HL-60 (cell line): ENCODE data around the gene MAP2K3.

Source experiments
- DNase-seq, 2 experiments: peaks; one replicate each; pipeline ENCODE4 v3.0.0-alpha.2; 2010 to 2020; ENCODE audit warnings: low read depth in 1 of 2, low spot score in 1 of 2
- H3K27ac ChIP-seq: fragments of 250-450 bp; sonication (Bioruptor Pico); replicated peaks from 2 replicates; pipeline ENCODE4 v1.5.1; 2020; ENCODE audit warnings: mild to moderate bottlenecking, moderate library complexity
- H3K27me3 ChIP-seq: fragments of 250-450 bp; sonication (Bioruptor Pico); 2 replicates; pipeline ENCODE4 v1.5.1; 2021; ENCODE audit warnings: mild to moderate bottlenecking, moderate library complexity; ENCODE audit not compliant: insufficient read depth, poor library complexity, severe bottlenecking
- H3K4me3 ChIP-seq: replicated peaks from 2 replicates; pipeline ENCODE4 v1.5.1; 2011; ENCODE audit warnings: mild to moderate bottlenecking, control low read depth, low read length; ENCODE audit not compliant: insufficient read depth
- GABPA ChIP-seq: IDR thresholded peaks from 2 replicates; pipeline ENCODE4 v1.6.1; 2012; ENCODE audit warnings: low read depth
- POLR2AphosphoS5 ChIP-seq: IDR thresholded peaks from 2 replicates; pipeline ENCODE4 v1.6.1; 2012; ENCODE audit warnings: low read depth
- SPI1 ChIP-seq: IDR thresholded peaks from 2 replicates; pipeline ENCODE4 v1.6.1; 2012; ENCODE audit warnings: low read depth, mild to moderate bottlenecking, borderline replicate concordance
- TF ChIP-seq, protein P1 (sequence below): IDR thresholded peaks from 2 replicates; pipeline ENCODE4 v1.6.1; 2012; ENCODE audit warnings: low read depth; ENCODE audit not compliant: insufficient replicate concordance
- TF ChIP-seq, protein P2 (sequence below): IDR thresholded peaks from one replicate; pipeline ENCODE4 v1.5.1; 2011; ENCODE audit warnings: low read length, control low read depth, inconsistent platforms; ENCODE audit not compliant: insufficient read depth

Gene MAP2K3

DNA sequence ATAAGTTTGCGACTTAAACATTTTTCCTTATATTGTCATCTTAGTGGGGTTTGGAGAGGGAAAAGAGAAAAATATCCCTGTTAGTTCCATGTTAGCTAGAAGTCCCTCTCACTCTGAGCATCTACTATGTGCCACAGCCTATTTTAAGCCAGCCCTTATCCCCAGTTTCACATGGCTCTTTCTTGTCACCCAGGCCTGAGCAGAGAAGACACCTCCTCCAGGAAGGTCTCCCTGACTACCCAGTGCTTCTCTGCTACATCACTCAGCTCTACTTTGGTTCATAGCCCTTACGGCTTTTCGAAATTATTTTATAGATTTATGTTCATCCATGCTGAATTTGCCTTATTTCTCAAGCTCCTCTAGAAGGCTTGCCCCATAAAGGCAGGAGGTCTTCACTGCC is 7.2 kb upstream of the MAP2K3 start:
- DNase-seq: no peak
- TF ChIP-seq, protein P1, sequence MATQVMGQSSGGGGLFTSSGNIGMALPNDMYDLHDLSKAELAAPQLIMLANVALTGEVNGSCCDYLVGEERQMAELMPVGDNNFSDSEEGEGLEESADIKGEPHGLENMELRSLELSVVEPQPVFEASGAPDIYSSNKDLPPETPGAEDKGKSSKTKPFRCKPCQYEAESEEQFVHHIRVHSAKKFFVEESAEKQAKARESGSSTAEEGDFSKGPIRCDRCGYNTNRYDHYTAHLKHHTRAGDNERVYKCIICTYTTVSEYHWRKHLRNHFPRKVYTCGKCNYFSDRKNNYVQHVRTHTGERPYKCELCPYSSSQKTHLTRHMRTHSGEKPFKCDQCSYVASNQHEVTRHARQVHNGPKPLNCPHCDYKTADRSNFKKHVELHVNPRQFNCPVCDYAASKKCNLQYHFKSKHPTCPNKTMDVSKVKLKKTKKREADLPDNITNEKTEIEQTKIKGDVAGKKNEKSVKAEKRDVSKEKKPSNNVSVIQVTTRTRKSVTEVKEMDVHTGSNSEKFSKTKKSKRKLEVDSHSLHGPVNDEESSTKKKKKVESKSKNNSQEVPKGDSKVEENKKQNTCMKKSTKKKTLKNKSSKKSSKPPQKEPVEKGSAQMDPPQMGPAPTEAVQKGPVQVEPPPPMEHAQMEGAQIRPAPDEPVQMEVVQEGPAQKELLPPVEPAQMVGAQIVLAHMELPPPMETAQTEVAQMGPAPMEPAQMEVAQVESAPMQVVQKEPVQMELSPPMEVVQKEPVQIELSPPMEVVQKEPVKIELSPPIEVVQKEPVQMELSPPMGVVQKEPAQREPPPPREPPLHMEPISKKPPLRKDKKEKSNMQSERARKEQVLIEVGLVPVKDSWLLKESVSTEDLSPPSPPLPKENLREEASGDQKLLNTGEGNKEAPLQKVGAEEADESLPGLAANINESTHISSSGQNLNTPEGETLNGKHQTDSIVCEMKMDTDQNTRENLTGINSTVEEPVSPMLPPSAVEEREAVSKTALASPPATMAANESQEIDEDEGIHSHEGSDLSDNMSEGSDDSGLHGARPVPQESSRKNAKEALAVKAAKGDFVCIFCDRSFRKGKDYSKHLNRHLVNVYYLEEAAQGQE: no peak
- TF ChIP-seq GABPA: no peak
- TF ChIP-seq SPI1: no peak
- TF ChIP-seq, protein P2, sequence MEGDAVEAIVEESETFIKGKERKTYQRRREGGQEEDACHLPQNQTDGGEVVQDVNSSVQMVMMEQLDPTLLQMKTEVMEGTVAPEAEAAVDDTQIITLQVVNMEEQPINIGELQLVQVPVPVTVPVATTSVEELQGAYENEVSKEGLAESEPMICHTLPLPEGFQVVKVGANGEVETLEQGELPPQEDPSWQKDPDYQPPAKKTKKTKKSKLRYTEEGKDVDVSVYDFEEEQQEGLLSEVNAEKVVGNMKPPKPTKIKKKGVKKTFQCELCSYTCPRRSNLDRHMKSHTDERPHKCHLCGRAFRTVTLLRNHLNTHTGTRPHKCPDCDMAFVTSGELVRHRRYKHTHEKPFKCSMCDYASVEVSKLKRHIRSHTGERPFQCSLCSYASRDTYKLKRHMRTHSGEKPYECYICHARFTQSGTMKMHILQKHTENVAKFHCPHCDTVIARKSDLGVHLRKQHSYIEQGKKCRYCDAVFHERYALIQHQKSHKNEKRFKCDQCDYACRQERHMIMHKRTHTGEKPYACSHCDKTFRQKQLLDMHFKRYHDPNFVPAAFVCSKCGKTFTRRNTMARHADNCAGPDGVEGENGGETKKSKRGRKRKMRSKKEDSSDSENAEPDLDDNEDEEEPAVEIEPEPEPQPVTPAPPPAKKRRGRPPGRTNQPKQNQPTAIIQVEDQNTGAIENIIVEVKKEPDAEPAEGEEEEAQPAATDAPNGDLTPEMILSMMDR: no peak
- no peak for TF ChIP-seq POLR2AphosphoS5
- no peaks in the 10 kb centered on the region for H3K27me3 ChIP-seq
- H3K4me3 ChIP-seq: no peak overlapping the region
- no peak overlapping the region for H3K27ac ChIP-seq

- Histone ChIP-seq H3K27ac (peak overlapping the region; percentile 61), H3K27me3 (no peaks in the 10 kb centered on the region), H3K4me3 (no peak overlapping the region)
- TF ChIP-seq SPI1: peak; percentile 40; the same call in 1 of the 2 replicates
- TF ChIP-seq, protein P1: no peak
- peak in 1 of 2 experiments; percentile 85 for DNase-seq
These were observed 5.9 kb upstream of the MAP2K3 start for GRCh38 chr17:21278450-21279197.

DNA sequence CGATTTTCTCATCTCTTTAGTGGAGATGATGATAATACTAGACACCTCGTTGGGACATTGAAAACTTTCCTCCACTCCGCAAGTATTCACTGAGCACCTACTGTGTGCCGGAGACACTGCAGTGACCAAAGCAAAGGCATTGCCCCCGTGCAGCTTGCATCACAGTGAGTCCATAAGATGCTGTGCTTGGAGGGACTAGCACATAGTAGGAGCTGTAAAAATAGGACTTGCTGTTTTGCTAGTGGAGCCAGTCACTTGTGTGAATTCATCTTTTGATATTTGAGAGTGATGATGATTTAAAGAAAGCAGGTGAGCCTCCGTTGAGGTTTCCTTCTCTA is 5.3 kb upstream of the MAP2K3 start:
- H3K27me3 ChIP-seq: no peaks in the 10 kb centered on the region

More for the DNA sequence above, 5.3 kb upstream of the MAP2K3 start:
- peak overlapping the region; percentile 61 for H3K27ac ChIP-seq
- TF ChIP-seq POLR2AphosphoS5: no peak
- TF ChIP-seq, protein P2: no peak
- TF ChIP-seq SPI1: no peak
- no peak for TF ChIP-seq GABPA
- TF ChIP-seq, protein P1: no peak
- no peak overlapping the region for H3K4me3 ChIP-seq
- DNase-seq: no peak
